ENCODE data around the gene FFAR1. TPM values are rescaled to one million over a fixed set of nuclear protein-coding genes. Genes with fewer than 3 reads are reported as not detected.
A peak's percentile ranks its signal among the peaks of the same experiment; 100 is the strongest.

The FFAR1 gene
- total RNA-seq, 5 donors from 2014 or later (not counting 1 experiment from before 2014, with no cell fraction given), result 0.21 to 0.35 TPM; not detected in 3

DNA sequence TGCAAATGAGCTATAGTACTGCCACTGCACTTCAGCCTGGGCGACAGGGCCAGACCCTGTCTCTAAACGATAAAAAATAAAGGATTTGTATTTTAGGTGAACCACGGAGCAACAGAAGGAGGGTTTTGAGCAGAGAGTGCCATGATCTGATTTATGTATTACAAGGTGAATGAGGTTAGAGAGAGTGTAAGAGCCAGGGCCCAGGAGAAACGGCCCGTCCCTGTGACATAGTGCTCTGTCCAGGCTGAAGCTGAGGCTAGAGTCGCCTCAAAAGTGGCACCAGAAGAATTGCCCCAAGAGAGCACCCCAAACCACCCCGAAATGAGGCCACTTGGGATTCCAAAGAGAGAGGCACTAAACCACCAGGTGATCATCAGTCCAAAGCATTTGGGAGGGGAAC is 38.8 kb upstream of the FFAR1 start:
- POLR2A ChIA-PET, result no interaction called here
- CTCF ChIA-PET, result no interaction called here
- Mint-ChIP-seq H3K4me3 (no peak overlapping the region), H3K4me1 (peaks cover 0 to 2% (median 0%) of the 10 kb centered on the region in 3 donors), H3K27me3 (no peaks in the 10 kb centered on the region), H3K36me3 (no peaks in the 10 kb centered on the region), H3K9me3 (no peaks in the 10 kb centered on the region), H3K27ac (no peak overlapping the region)
- Histone ChIP-seq H3K9me3 (no peaks in the 10 kb centered on the region), H3K27me3 (replicated peaks in 1 of 2; ENCODE audit: control insufficient read depth in 2 of 2, extremely low read depth in 1 of 2, insufficient read depth in 2 of 2, low read length in 1 of 2) (peaks cover 0 to 20% of the 10 kb centered on the region in 2 experiments), H3K36me3 (ENCODE audit: control insufficient read depth in 2 of 2, extremely low read depth in 1 of 2, insufficient read depth in 1 of 2, low read length in 1 of 2) (no peaks in the 10 kb centered on the region), H3K27ac (ENCODE audit: low read length) (no peak overlapping the region), H3K4me1 (ENCODE audit: control insufficient read depth in 1 of 2, extremely low read depth in 1 of 2, insufficient read depth in 2 of 2, low read length in 2 of 2) (no peaks in the 10 kb centered on the region), H3K4me3 (ENCODE audit: control insufficient read depth in 1 of 2, extremely low read depth in 1 of 2, low read length in 1 of 2) (no peak overlapping the region)
- ATAC-seq (replicated peaks in 1 of 4), result no peak
- no peak for DNase-seq
- WGBS (ENCODE audit: insufficient coverage), result 89% methylated on average over 6 of the region's 7 CpGs

DNA sequence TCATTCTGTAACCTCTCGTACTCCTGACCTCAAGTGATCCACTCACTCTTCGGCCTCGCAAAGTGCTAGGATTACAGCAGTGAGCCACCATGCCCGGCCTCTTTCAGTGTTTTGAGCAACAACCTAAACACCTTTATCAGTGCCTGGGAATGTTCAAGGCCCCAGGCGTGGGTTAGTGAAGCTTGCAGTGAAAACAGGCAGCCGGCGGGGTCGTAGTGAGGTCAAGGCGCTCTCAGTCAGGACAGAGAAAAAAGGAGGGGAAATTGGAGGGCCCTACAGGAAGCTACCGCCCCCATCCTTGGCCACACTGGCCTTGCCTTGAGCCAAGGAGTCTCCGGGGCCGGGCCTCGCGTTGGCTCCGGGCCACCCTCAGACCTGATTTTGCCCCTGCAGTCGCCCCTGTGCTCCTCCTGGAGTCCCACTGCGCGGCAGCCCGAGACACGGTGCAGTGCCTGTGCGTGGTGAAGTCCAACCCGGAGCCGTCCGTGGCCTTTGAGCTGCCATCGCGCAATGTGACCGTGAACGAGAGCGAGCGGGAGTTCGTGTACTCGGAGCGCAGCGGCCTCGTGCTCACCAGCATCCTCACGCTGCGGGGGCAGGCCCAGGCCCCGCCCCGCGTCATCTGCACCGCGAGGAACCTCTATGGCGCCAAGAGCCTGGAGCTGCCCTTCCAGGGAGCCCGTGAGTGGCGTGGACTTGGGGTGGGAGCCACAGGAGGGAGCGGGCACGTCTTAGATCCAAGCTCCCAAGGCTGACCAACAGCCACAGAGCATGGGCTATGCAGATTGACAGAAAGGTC is 38.0 kb upstream of the FFAR1 start:
- no peaks in the 10 kb centered on the region for H3K9me3 ChIP-seq
- H3K36me3 ChIP-seq (ENCODE audit: control insufficient read depth in 2 of 2, extremely low read depth in 1 of 2, insufficient read depth in 1 of 2, low read length in 1 of 2), result no peaks in the 10 kb centered on the region
- Mint-ChIP-seq H3K4me3 (no peak overlapping the region), H3K36me3 (no peaks in the 10 kb centered on the region), H3K27me3 (no peaks in the 10 kb centered on the region), H3K27ac (no peak overlapping the region), H3K9me3 (no peaks in the 10 kb centered on the region), H3K4me1 (peaks cover 0 to 2% (median 0%) of the 10 kb centered on the region in 3 donors)
- POLR2A ChIA-PET, result no interaction called here
- no peak overlapping the region for H3K27ac ChIP-seq (ENCODE audit: low read length)
- H3K4me1 ChIP-seq (ENCODE audit: control insufficient read depth in 1 of 2, extremely low read depth in 1 of 2, insufficient read depth in 2 of 2, low read length in 2 of 2), result no peaks in the 10 kb centered on the region
- no peak for ATAC-seq (replicated peaks in 1 of 4)
- no peak for DNase-seq
- WGBS (ENCODE audit: insufficient coverage), result 93% methylated on average over 42 of the region's 47 CpGs
- H3K4me3 ChIP-seq (ENCODE audit: control insufficient read depth in 1 of 2, extremely low read depth in 1 of 2, low read length in 1 of 2), result no peak overlapping the region
- peaks cover 0 to 18% of the 10 kb centered on the region in 2 experiments for H3K27me3 ChIP-seq (replicated peaks in 1 of 2; ENCODE audit: control insufficient read depth in 2 of 2, extremely low read depth in 1 of 2, insufficient read depth in 2 of 2, low read length in 1 of 2)
- CTCF ChIA-PET, result no interaction called here

DNA sequence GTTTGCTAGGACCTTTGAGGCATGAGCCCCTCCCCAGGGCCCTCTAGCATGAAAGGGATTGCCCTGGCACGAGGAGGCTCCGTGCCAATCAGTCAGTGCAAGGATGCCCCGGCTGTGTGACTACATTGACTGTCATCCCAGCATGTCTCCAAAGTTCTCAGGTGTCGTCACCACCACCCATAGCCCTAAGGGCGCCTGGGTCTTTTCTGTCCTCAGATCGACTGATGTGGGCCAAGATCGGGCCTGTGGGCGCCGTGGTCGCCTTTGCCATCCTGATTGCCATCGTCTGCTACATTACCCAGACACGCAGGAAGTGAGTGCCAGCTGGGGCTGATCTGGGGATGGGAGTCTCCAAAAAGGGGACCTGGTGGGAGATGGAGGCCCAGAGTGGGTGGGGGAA is 37.4 kb upstream of the FFAR1 start:
- H3K27me3 Mint-ChIP-seq, result no peaks in the 10 kb centered on the region
- Histone ChIP-seq H3K27ac (ENCODE audit: low read length) (no peak overlapping the region), H3K36me3 (ENCODE audit: control insufficient read depth in 2 of 2, extremely low read depth in 1 of 2, insufficient read depth in 1 of 2, low read length in 1 of 2) (no peaks in the 10 kb centered on the region), H3K4me3 (ENCODE audit: control insufficient read depth in 1 of 2, extremely low read depth in 1 of 2, low read length in 1 of 2) (no peak overlapping the region), H3K27me3 (replicated peaks in 1 of 2; ENCODE audit: control insufficient read depth in 2 of 2, extremely low read depth in 1 of 2, insufficient read depth in 2 of 2, low read length in 1 of 2) (peaks cover 0 to 18% of the 10 kb centered on the region in 2 experiments), H3K9me3 (no peaks in the 10 kb centered on the region), H3K4me1 (ENCODE audit: control insufficient read depth in 1 of 2, extremely low read depth in 1 of 2, insufficient read depth in 2 of 2, low read length in 2 of 2) (no peaks in the 10 kb centered on the region)
- ATAC-seq (replicated peaks in 1 of 4) (peak in 2 of 4 experiments; percentile 23 to 42), DNase-seq (no peak)
- ChIA-PET POLR2A (no interaction called here), CTCF (no interaction called here)
- WGBS (ENCODE audit: insufficient coverage), result 39% methylated on average over 11 of the region's 12 CpGs
- H3K9me3 Mint-ChIP-seq, result no peaks in the 10 kb centered on the region
- H3K4me1 Mint-ChIP-seq, result peaks cover 0 to 2% (median 0%) of the 10 kb centered on the region in 3 donors
- H3K27ac Mint-ChIP-seq, result peak overlapping the region in 1 of 2 donors; percentile 55
- no peak overlapping the region for H3K4me3 Mint-ChIP-seq
- no peaks in the 10 kb centered on the region for H3K36me3 Mint-ChIP-seq

DNA sequence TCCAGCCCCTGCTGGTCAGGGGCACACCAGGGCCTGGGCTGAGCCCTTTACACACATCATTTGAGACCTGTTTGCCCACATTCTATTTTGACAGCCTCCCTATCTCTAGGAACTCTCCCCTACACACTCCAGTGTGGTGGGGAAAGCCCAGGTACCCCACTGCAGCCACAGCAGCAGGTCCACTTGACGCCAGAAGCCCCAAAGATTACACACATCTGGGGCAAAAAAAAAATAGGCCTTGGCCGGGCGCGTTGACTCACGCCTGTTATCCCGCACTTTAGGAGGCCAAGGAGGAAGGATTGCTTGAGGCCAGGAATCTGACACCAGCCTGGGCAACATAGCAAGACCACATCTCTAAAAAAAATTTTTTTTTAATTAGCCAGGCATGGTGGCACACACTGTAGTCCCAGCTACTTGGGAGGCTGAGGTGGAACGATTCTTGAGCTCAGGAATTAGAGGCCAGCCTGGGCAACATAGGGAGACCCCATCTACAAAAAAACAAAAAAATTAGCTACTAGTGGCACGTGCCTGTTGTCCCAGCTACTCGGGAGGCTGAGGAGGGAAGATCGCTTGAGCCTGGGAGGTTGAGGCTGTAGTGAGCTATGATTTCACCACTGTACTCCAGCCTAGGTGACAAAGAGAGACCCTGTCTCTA is 36.8 kb upstream of the FFAR1 start:
- Histone ChIP-seq H3K27ac (ENCODE audit: low read length) (no peak overlapping the region), H3K4me1 (ENCODE audit: control insufficient read depth in 1 of 2, extremely low read depth in 1 of 2, insufficient read depth in 2 of 2, low read length in 2 of 2) (no peaks in the 10 kb centered on the region), H3K9me3 (no peaks in the 10 kb centered on the region), H3K4me3 (ENCODE audit: control insufficient read depth in 1 of 2, extremely low read depth in 1 of 2, low read length in 1 of 2) (no peak overlapping the region), H3K27me3 (replicated peaks in 1 of 2; ENCODE audit: control insufficient read depth in 2 of 2, extremely low read depth in 1 of 2, insufficient read depth in 2 of 2, low read length in 1 of 2) (peaks cover 0 to 15% of the 10 kb centered on the region in 2 experiments), H3K36me3 (ENCODE audit: control insufficient read depth in 2 of 2, extremely low read depth in 1 of 2, insufficient read depth in 1 of 2, low read length in 1 of 2) (no peaks in the 10 kb centered on the region)
- Mint-ChIP-seq H3K4me3 (no peak overlapping the region), H3K4me1 (peaks cover 0 to 2% (median 0%) of the 10 kb centered on the region in 3 donors), H3K27ac (no peak overlapping the region), H3K27me3 (no peaks in the 10 kb centered on the region), H3K36me3 (no peaks in the 10 kb centered on the region), H3K9me3 (no peaks in the 10 kb centered on the region)
- ChIA-PET CTCF (no interaction called here), POLR2A (no interaction called here)
- WGBS (ENCODE audit: insufficient coverage), result 87% methylated on average over 5 of the region's 10 CpGs
- DNase-seq (no peak), ATAC-seq (replicated peaks in 1 of 4) (no peak)

DNA sequence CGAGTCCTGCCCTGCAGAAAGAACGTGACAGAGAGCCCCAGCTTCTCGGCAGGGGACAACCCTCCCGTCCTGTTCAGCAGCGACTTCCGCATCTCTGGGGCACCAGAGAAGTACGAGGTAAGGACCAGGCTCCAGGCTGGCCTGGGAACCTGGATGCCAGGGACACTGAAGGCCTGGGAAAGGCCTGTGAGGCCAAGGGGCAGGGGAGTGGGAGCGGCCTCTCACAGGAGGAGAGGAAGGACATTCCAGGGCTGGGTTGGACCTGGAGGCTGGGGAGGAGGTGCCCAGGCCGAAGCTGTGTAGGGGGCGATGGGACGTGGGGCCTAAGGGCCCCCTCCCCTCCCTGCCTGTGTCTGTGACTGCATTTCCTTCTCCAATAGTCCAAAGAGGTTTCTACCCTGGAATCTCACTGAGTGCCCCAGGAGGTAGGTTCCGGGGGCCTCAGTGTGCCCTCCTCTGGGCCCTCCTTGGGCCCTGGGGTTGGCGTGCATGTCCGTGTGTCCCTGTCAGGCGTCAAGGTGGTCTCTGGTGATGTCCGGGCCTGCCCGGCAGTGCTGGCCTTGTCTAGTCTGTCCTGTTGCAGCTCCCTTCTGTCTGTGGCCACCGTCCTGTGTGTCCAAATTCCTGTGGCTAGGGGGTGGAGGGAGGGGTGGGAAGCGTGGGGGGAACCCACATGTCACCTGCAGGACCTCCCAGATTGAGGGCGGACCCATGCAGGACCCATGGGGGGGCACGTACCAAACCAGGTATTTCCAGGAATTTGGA is 35.6 kb upstream of the FFAR1 start:
- DNase-seq (no peak), ATAC-seq (replicated peaks in 1 of 4) (no peak)
- Histone ChIP-seq H3K27me3 (replicated peaks in 1 of 2; ENCODE audit: control insufficient read depth in 2 of 2, extremely low read depth in 1 of 2, insufficient read depth in 2 of 2, low read length in 1 of 2) (peaks cover 0 to 15% of the 10 kb centered on the region in 2 experiments), H3K36me3 (ENCODE audit: control insufficient read depth in 2 of 2, extremely low read depth in 1 of 2, insufficient read depth in 1 of 2, low read length in 1 of 2) (no peaks in the 10 kb centered on the region), H3K27ac (ENCODE audit: low read length) (no peak overlapping the region), H3K9me3 (no peaks in the 10 kb centered on the region), H3K4me3 (ENCODE audit: control insufficient read depth in 1 of 2, extremely low read depth in 1 of 2, low read length in 1 of 2) (no peak overlapping the region), H3K4me1 (ENCODE audit: control insufficient read depth in 1 of 2, extremely low read depth in 1 of 2, insufficient read depth in 2 of 2, low read length in 2 of 2) (no peaks in the 10 kb centered on the region)
- no peaks in the 10 kb centered on the region for H3K27me3 Mint-ChIP-seq
- no peaks in the 10 kb centered on the region for H3K9me3 Mint-ChIP-seq
- H3K4me1 Mint-ChIP-seq, result peaks cover 0 to 2% (median 0%) of the 10 kb centered on the region in 3 donors
- H3K36me3 Mint-ChIP-seq, result no peaks in the 10 kb centered on the region
- WGBS (ENCODE audit: insufficient coverage), result 90% methylated on average over 12 of the region's 21 CpGs
- CTCF ChIA-PET, result no interaction called here
- no peak overlapping the region for H3K4me3 Mint-ChIP-seq
- POLR2A ChIA-PET, result no interaction called here
- no peak overlapping the region for H3K27ac Mint-ChIP-seq

DNA sequence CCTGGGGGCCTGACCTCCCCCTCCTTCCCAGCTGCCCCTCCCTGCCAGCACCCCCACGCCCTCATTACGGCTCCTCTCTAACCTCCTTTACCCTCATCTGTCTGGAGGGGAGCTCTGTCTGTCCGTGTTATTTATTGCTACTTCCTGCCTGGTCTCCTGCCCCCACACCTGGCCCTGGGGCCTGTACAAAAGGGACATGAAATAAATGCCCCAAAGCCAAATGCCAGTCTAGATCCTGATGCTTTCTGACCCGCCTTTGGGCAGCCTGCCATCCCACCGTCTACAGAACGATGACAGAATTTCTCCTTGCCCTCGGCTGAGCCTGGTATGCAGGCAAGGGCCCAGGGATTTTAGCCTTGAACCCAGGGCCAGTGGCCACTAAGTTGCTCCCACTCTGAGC is 34.1 kb upstream of the FFAR1 start:
- DNase-seq (no peak), ATAC-seq (replicated peaks in 1 of 4) (no peak)
- WGBS (ENCODE audit: insufficient coverage), result 47% methylated on average over 5 of the region's 7 CpGs
- H3K9me3 ChIP-seq, result no peaks in the 10 kb centered on the region
- H3K27ac Mint-ChIP-seq, result no peak overlapping the region
- H3K4me1 ChIP-seq (ENCODE audit: control insufficient read depth in 1 of 2, extremely low read depth in 1 of 2, insufficient read depth in 2 of 2, low read length in 2 of 2), result no peaks in the 10 kb centered on the region
- no peak overlapping the region for H3K4me3 ChIP-seq (ENCODE audit: control insufficient read depth in 1 of 2, extremely low read depth in 1 of 2, low read length in 1 of 2)
- H3K27ac ChIP-seq (ENCODE audit: low read length), result no peak overlapping the region
- no peaks in the 10 kb centered on the region for H3K9me3 Mint-ChIP-seq
- H3K36me3 ChIP-seq (ENCODE audit: control insufficient read depth in 2 of 2, extremely low read depth in 1 of 2, insufficient read depth in 1 of 2, low read length in 1 of 2), result no peaks in the 10 kb centered on the region
- peaks cover 0 to 16% of the 10 kb centered on the region in 2 experiments for H3K27me3 ChIP-seq (replicated peaks in 1 of 2; ENCODE audit: control insufficient read depth in 2 of 2, extremely low read depth in 1 of 2, insufficient read depth in 2 of 2, low read length in 1 of 2)
- CTCF ChIA-PET, result no interaction called here
- H3K4me3 Mint-ChIP-seq, result no peak overlapping the region
- H3K4me1 Mint-ChIP-seq, result peaks cover 0 to 5% (median 2%) of the 10 kb centered on the region in 3 donors
- POLR2A ChIA-PET, result no interaction called here
- H3K27me3 Mint-ChIP-seq, result peaks cover 0 to 2% of the 10 kb centered on the region in 2 donors
- H3K36me3 Mint-ChIP-seq, result no peaks in the 10 kb centered on the region

All from T-cell (primary cell).